Heart left ventricle (tissue), 16 donors: ENCODE measurements around the gene SLC34A3. TPM values are rescaled to one million over a fixed set of nuclear protein-coding genes. Genes with fewer than 3 reads are reported as not detected.

Experiments
- ATAC-seq, 4 donors: fragments of 200-7000 bp; cut with Tn5 transposase; one replicate each; pipeline ENCODE4 v1.9.1; 2020 to 2022; ENCODE audit warnings: moderate library complexity in 4 of 4, mild to moderate bottlenecking in 3 of 4, moderate number of reproducible peaks in 1 of 4
- DNase-seq, 5 donors: peaks; one replicate each; pipeline ENCODE4 v3.0.0-alpha.2; 2020
- H3K27ac ChIP-seq, 12 donors: fragments of 200-600 bp; sonication (generic) in 4 of 12; one replicate each; pipeline versions ENCODE4 v1.5.0 to v1.8.0; 2016 to 2022; ENCODE audit warnings: mild to moderate bottlenecking in 2 of 12
- H3K27me3 ChIP-seq, 9 donors: fragments of 200-600 bp; sonication (generic) in 2 of 9; one replicate each; pipeline versions ENCODE4 v1.5.1 to v1.8.0; 2016 to 2022; ENCODE audit warnings: mild to moderate bottlenecking in 3 of 9
- H3K36me3 ChIP-seq, 9 donors: fragments of 200-600 bp; sonication (generic) in 2 of 9; one replicate each; pipeline versions ENCODE4 v1.5.0 to v1.8.0; 2018 to 2022; ENCODE audit warnings: mild to moderate bottlenecking in 2 of 9
- H3K4me1 ChIP-seq, 12 donors: fragments of 200-600 bp; sonication (generic) in 4 of 12; one replicate each; pipeline versions ENCODE4 v1.5.0 to v1.8.0; 2016 to 2022; ENCODE audit warnings: mild to moderate bottlenecking in 3 of 12
- H3K4me3 ChIP-seq, 12 donors: fragments of 200-600 bp; sonication (generic) in 4 of 12; one replicate each; pipeline versions ENCODE4 v1.5.0 to v1.8.0; 2017 to 2022; ENCODE audit warnings: mild to moderate bottlenecking in 9 of 12, moderate library complexity in 4 of 12
- H3K9me3 ChIP-seq, 12 donors: fragments of 200-600 bp; sonication (generic) in 4 of 12; one replicate each; pipeline versions ENCODE4 v1.5.0 to v1.8.0; 2016 to 2022; ENCODE audit warnings: mild to moderate bottlenecking in 1 of 12
- POLR2A ChIP-seq, 2 donors: fragments of 450-650 bp; IDR thresholded peaks; one replicate each; pipeline ENCODE4 v1.6.1; 2017; ENCODE audit warnings: antibody characterized with exemption in 2 of 2, mild to moderate bottlenecking in 2 of 2, moderate library complexity in 2 of 2
- WGBS, 4 donors: extraction: QIAGEN DNeasy Blood & Tissue Kit in 2 of 4; methylation state at CpG; one replicate each; pipeline versions ENCODE4 v1.1.5 to v1.1.7; 2013 to 2018; 5-methylcytosine and 5-hydroxymethylcytosine counted together
- intact Hi-C, 10 donors: fragments of 100-400 bp; cut with DNase I; formaldehyde crosslinking; loops; one replicate each; pipeline versions ENCODE4 v1.11.1 to v1.14.2; 2022
- polyA plus RNA-seq, 2 donors: library from polyadenylated mRNA; stranded (reverse); fragments of 200-250 nt; gene quantifications; one replicate each; pipeline ENCODE4 v1.2.3, GENCODE V29; 2013
- total RNA-seq, 9 donors: library from RNA; depleted of rRNA in 2 of 9; stranded (reverse); fragments of >200 nt in 2 of 9; fragmentation: NEBNext Ultra II Directional in 3 of 9; extraction: Animal tissue kit (Norgen Biotek cat#: 25700) in 3 of 9; gene quantifications; one replicate each; pipeline versions ENCODE4 v1.1.0 to v1.2.4, GENCODE V29; 2016 to 2023
- TF ChIP-seq, protein P1 (sequence below), 12 donors: fragments of 200-600 bp; sonication (generic) in 4 of 12; IDR thresholded peaks; one replicate each; pipeline versions ENCODE4 v1.5.0 to v1.8.0; 2018 to 2022; ENCODE audit warnings: antibody characterized with exemption in 12 of 12, mild to moderate bottlenecking in 5 of 12
- donor health status: ischemic (EF 13 %, LVEDD 7.1; RV severe dilation, severe dysfunction).
- donor health status: healthy with polysubstance abuse.
- donor health status: DM: no; HTN: yes; CAD: no.
- donor health status: DM: no; HTN: no; CAD: no.
- donor health status: ischemic (EF 25% LVEDD 6.9; RV normal size, moderate dysfunction).
- donor health status: ischemic (EF 25% LVEDD 5.7; RV mildly dilated, moderate dysfunction).
- donor health status: healthy.
- donor health status: DM: yes; HTN: yes; CAD: no.
- donor health status: ischemic (EF 35%, LVEDD 5.7; RV mildly dilated, moderate dysfunction).
- donor health status: nonischemic (EF 11% LVEDD 7.7; RV severe dilation, severe dysfunction).
- donor health status: DM: yes; HTN: yes; CAD: no.
- donor health status: PGD.
- donor health status: ischemic (EF 29% LVEDD 5.4; RV normal size, mild dysfunction).
- donor health status: nonischemic (EF 23%, LVEDD 6.1; RV moderate dilation, normal function).

SLC34A3 gene
- total and polyA plus RNA-seq, 11 donors, result not detected

- Histone ChIP-seq H3K4me3 (peak overlapping the region; percentile 54 to 97 (median 66)), H3K27ac (peak overlapping the region; percentile 88 to 100 (median 98)), H3K9me3 (no peaks in the 10 kb centered on the region), H3K4me1 (peaks cover 0 to 76% (median 53%) of the 10 kb centered on the region in 12 donors), H3K27me3 (no peaks in the 10 kb centered on the region), H3K36me3 (peaks cover 0 to 24% (median 18%) of the 10 kb centered on the region in 9 donors)
- TF ChIP-seq, protein P1, sequence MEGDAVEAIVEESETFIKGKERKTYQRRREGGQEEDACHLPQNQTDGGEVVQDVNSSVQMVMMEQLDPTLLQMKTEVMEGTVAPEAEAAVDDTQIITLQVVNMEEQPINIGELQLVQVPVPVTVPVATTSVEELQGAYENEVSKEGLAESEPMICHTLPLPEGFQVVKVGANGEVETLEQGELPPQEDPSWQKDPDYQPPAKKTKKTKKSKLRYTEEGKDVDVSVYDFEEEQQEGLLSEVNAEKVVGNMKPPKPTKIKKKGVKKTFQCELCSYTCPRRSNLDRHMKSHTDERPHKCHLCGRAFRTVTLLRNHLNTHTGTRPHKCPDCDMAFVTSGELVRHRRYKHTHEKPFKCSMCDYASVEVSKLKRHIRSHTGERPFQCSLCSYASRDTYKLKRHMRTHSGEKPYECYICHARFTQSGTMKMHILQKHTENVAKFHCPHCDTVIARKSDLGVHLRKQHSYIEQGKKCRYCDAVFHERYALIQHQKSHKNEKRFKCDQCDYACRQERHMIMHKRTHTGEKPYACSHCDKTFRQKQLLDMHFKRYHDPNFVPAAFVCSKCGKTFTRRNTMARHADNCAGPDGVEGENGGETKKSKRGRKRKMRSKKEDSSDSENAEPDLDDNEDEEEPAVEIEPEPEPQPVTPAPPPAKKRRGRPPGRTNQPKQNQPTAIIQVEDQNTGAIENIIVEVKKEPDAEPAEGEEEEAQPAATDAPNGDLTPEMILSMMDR (IDR thresholded peaks at IDR 0.05), result peak in 4 of 12 donors; percentile 4 to 17 (median 6)
- peak in 1 of 2 donors; percentile 61 for TF ChIP-seq POLR2A (IDR thresholded peaks at IDR 0.05)
- ATAC-seq, result peak; percentile 16 to 65 (median 59)
- DNase-seq, result peak; percentile 83 to 93 (median 88)
- WGBS, 4 donors, result 0 to 1% (median 0%) methylated on average over 28 to 58 of the region's 58 CpGs
- intact Hi-C loops, result loop anchor here in 2 of 10 donors (2.0 kb wide), 1 partner anchor 36 kb away; the partner anchor contains the start of gene TOR4A (in 2 of the 2)
Observed at GRCh38 chr9:137240318-137240840, 9.7 kb downstream of the SLC34A3 start.

DNA sequence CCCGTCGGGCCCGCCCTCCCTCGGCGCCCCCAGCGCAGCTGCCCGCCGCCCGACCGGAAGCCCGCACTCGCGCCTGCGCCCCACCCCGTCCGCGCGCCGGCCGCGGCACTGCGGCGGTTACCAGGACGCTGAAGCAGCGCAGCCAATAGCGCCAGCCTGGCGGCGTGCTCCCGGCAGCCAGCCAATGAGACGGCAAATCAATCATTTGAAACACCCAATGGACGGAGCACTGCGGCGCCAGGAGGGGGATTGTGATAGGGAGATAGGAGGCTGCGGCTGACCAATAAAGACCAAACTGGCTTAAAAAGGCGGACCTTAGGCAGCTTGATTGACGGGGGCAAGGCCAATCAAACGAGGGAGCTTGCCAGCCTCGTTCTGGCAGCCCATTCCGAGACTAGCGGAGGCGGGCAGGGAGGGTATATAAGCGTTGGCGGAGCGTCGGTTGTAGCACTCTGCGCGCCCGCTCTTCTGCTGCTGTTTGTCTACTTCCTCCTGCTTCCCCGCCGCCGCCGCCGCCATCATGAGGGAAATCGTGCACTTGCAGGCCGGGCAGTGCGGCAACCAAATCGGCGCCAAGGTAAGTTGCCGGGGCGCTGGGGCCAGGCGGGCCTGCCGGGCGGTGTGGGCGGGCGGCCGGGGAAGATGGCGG lies 10.3 kb downstream of the SLC34A3 start, which contains the start of gene TUBB4B:
TSS of gene TUBB4B (plus strand) at position 447 of the 649 bp plus-strand sequence. CDS start at position 521, 74 bp downstream.
- H3K4me3 ChIP-seq, result peak within 1 kb of the TSS; percentile 70 to 97 (median 92)
- ATAC-seq (peak; percentile 86 to 94 (median 90)), DNase-seq (peak; percentile 99 to 100 (median 100))
- 0 to 1% (median 1%) methylated on average over 45 to 67 of the region's 67 CpGs for WGBS, 4 donors
- peak within 1 kb of the TSS; percentile 94 to 100 (median 98) for H3K27ac ChIP-seq
- H3K36me3 ChIP-seq, result peaks cover 0 to 24% (median 18%) of the 10 kb centered on the region in 9 donors
- H3K27me3 ChIP-seq, result no peaks in the 10 kb centered on the region
- H3K4me1 ChIP-seq, result peaks cover 0 to 73% (median 49%) of the 10 kb centered on the region in 12 donors
- H3K9me3 ChIP-seq, result no peaks in the 10 kb centered on the region
- intact Hi-C loops, result loop anchor here in 2 of 10 donors (1.0 to 2.0 kb wide), 2 partner anchors 14 to 36 kb away; partner anchors contain the start of genes TOR4A (in 2 of the 2) and NELFB (in 1 of the 2)
- TF ChIP-seq, protein P1 (IDR thresholded peaks at IDR 0.05), result peak in 4 of 12 donors; percentile 1 to 6 (median 2)
- peak; percentile 57 to 97 for TF ChIP-seq POLR2A (IDR thresholded peaks at IDR 0.05)

DNA sequence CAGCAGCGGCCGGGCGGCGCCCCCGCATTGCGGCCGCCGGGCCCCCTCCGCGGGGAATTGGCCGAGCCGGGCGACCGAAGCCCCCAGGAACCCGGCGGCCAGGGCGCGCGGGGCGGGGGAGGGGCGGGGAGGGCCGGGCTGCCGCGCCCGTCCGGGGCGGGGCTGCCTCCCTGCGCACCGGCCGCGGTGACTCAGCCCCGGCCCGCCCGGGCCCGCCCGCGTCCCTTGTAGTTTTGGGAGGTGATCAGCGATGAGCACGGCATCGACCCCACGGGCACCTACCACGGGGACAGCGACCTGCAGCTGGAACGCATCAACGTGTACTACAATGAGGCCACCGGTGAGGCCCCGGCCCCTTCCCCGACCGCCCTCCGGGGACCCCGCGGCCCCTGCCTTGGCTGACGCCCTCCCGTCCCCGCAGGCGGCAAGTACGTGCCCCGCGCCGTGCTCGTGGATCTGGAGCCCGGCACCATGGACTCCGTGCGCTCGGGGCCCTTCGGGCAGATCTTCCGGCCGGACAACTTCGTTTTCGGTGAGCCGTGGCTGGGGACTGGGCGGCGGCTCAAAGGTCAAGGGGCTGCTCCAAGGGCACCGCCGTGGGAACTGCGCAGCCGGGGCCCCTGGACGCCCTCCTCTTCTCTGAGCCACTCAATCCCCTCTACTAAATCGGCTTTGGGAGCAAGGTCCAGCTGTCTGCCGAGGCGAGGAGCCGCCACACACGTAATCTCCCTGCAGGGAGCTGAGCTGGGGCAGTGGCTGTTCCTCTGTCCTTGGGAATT lies 11.0 kb downstream of the SLC34A3 start:
- H3K4me3 ChIP-seq, result peak overlapping the region; percentile 70 to 97 (median 92)
- intact Hi-C loops, result loop anchor here in 2 of 10 donors (1.0 to 2.0 kb wide), 2 partner anchors 14 to 35 kb away; partner anchors contain the start of genes TOR4A (in 2 of the 2) and NELFB (in 1 of the 2)
- H3K27ac ChIP-seq, result peak overlapping the region; percentile 90 to 97 (median 94)
- H3K4me1 ChIP-seq, result peaks cover 0 to 66% (median 43%) of the 10 kb centered on the region in 12 donors
- TF ChIP-seq, protein P1 (IDR thresholded peaks at IDR 0.05), result no peak
- TF ChIP-seq POLR2A (IDR thresholded peaks at IDR 0.05), result no peak
- peak; percentile 64 to 86 (median 73) for DNase-seq
- H3K9me3 ChIP-seq, result no peaks in the 10 kb centered on the region
- ATAC-seq, result peak in 2 of 4 donors; percentile 13 to 26
- H3K27me3 ChIP-seq, result no peaks in the 10 kb centered on the region
- WGBS, 4 donors, result 2 to 13% (median 4%) methylated on average over 3 to 83 of the region's 83 CpGs
- H3K36me3 ChIP-seq, result peaks cover 0 to 24% (median 18%) of the 10 kb centered on the region in 9 donors
